ENCODE results near the gene LRMDA. TPM values are rescaled to one million over a fixed set of nuclear protein-coding genes. Genes with fewer than 3 reads are reported as not detected.

Gene LRMDA
- total and polyA plus RNA-seq, 10 of the 15 experiments (the other 5 are each of a cell fraction or from before 2014, with no cell fraction given) = 0.07 to 0.54 (median 0.29) TPM; not detected in 4

DNA sequence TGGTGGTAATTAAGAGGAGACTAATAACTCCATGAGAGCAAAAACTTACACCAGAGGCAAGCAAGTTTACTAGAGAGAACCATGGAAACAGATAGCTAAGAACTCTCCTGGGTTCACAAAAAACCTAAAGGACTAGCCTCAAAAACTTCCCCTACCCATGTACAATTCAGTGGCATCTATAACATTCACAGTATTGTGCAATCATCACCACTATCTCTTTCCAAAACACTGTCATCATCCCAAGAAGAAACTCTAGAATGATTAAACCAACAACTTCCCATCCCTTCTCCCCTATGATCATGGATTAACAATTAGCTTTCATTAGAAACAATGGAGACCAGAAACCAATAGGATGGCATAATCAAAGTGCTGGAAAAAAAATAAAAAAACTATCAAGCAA is 1038.3 kb downstream of the LRMDA start:
- H3K27me3 ChIP-seq (replicated peaks in 1 of 2; ENCODE audit: control insufficient read depth in 2 of 2, insufficient read depth in 2 of 2, low read length in 1 of 2) = no peaks in the 10 kb centered on the region
- no peak overlapping the region for H3K4me2 ChIP-seq (ENCODE audit: control insufficient read depth, insufficient read depth)
- no peaks in the 10 kb centered on the region for H4K20me1 ChIP-seq (ENCODE audit: control insufficient read depth, insufficient read depth)
- intact Hi-C loops (cut with micrococcal nuclease; ENCODE audit: unreplicated experiment) (no loop called here), in situ Hi-C loops (cut with MboI) (no loop called here)
- no peak overlapping the region for H3K4me3 ChIP-seq
- H3K9ac ChIP-seq (ENCODE audit: control insufficient read depth, insufficient read depth, low read length) = no peak overlapping the region
- POLR2A ChIA-PET = no interaction called here
- no peak for TF ChIP-seq SUZ12 (IDR thresholded peaks at IDR 0.05; ENCODE audit: unreplicated experiment)
- TF ChIP-seq RB1 (IDR thresholded peaks at IDR 0.05; ENCODE audit: borderline replicate concordance) = no peak
- no peak for TF ChIP-seq NFXL1 (IDR thresholded peaks at IDR 0.05; ENCODE audit: borderline replicate concordance)
- H2AFZ ChIP-seq (ENCODE audit: control insufficient read depth, low read depth, low read length) = no peak overlapping the region
- ATAC-seq (no peak), DNase-seq (ENCODE audit: low read depth, low spot score) (no peak), FAIRE-seq (no peak)
- RAD21 ChIA-PET (ENCODE audit: unreplicated experiment) = no interaction called here
- BruUV-seq (replicated peaks) = no TSS peak
- CTCF ChIA-PET = no interaction called here
- no peaks in the 10 kb centered on the region for H3K4me1 ChIP-seq (ENCODE audit: control insufficient read depth, insufficient read depth, low read length)
- SMC1A ChIA-PET (ENCODE audit: uncharacterized antibody, unreplicated experiment) = interaction anchor here (0.7 to 1.1 kb wide), 2 partner anchors 11 to 1608 kb away, joined by 3 read pairs; no protein-coding TSS in a partner anchor
- no peaks in the 10 kb centered on the region for H3K79me2 ChIP-seq (ENCODE audit: control insufficient read depth, insufficient read depth, low read length)
- H3K27ac ChIP-seq (ENCODE audit: control insufficient read depth, insufficient read depth) = no peak overlapping the region
- H3K36me3 ChIP-seq (ENCODE audit: control insufficient read depth in 2 of 2, insufficient read depth in 2 of 2, low read length in 1 of 2) = no peaks in the 10 kb centered on the region
- H3K9me3 ChIP-seq (replicated peaks; ENCODE audit: control insufficient read depth, insufficient read depth, low read length) = no peaks in the 10 kb centered on the region

GRCh38 chr10:76479103-76479790 is 1047.8 kb downstream of the LRMDA start:
- Histone ChIP-seq H3K9me3 (replicated peaks; ENCODE audit: control insufficient read depth, insufficient read depth, low read length) (no peaks in the 10 kb centered on the region), H3K4me2 (ENCODE audit: control insufficient read depth, insufficient read depth) (no peak overlapping the region), H3K79me2 (ENCODE audit: control insufficient read depth, insufficient read depth, low read length) (no peaks in the 10 kb centered on the region), H3K4me1 (ENCODE audit: control insufficient read depth, insufficient read depth, low read length) (no peaks in the 10 kb centered on the region), H4K20me1 (ENCODE audit: control insufficient read depth, insufficient read depth) (no peaks in the 10 kb centered on the region), H3K9ac (ENCODE audit: control insufficient read depth, insufficient read depth, low read length) (no peak overlapping the region), H3K36me3 (ENCODE audit: control insufficient read depth in 2 of 2, insufficient read depth in 2 of 2, low read length in 1 of 2) (no peaks in the 10 kb centered on the region), H3K4me3 (no peak overlapping the region), H2AFZ (ENCODE audit: control insufficient read depth, low read depth, low read length) (no peak overlapping the region), H3K27ac (ENCODE audit: control insufficient read depth, insufficient read depth) (no peak overlapping the region), H3K27me3 (replicated peaks in 1 of 2; ENCODE audit: control insufficient read depth in 2 of 2, insufficient read depth in 2 of 2, low read length in 1 of 2) (no peaks in the 10 kb centered on the region)
- RAD21 ChIA-PET (ENCODE audit: unreplicated experiment) = no interaction called here
- CTCF ChIA-PET = no interaction called here
- 56% methylated on average over 5 of the region's 5 CpGs for WGBS (ENCODE audit: insufficient coverage, insufficient replicate concordance, low lambda C conversion rate, missing lambda C conversion rate)
- POLR2A ChIA-PET = no interaction called here
- SMC1A ChIA-PET (ENCODE audit: uncharacterized antibody, unreplicated experiment) = no interaction called here
- no peak for ATAC-seq
- in situ Hi-C loops (cut with MboI) (no loop called here), intact Hi-C loops (cut with micrococcal nuclease; ENCODE audit: unreplicated experiment) (no loop called here)
- DNase-seq (ENCODE audit: low read depth, low spot score) = no peak
- no peak for FAIRE-seq
- BruUV-seq (replicated peaks) = no TSS peak
- TF ChIP-seq PML (IDR thresholded peaks at IDR 0.05; ENCODE audit: low read length) (no peak), PKNOX1 (IDR thresholded peaks at IDR 0.05) (no peak), IRF4 (IDR thresholded peaks at IDR 0.05; ENCODE audit: low read depth, low read length) (no peak), PAX8 (IDR thresholded peaks at IDR 0.05) (no peak), BCL11A (IDR thresholded peaks at IDR 0.05; ENCODE audit: low read depth, low read length) (no peak), USF1 (IDR thresholded peaks at IDR 0.05; ENCODE audit: borderline replicate concordance, extremely low read length, insufficient read depth, low read depth, low read length) (no peak), CREM (IDR thresholded peaks at IDR 0.05; ENCODE audit: low read depth) (no peak), SPI1 (IDR thresholded peaks at IDR 0.05; ENCODE audit: borderline replicate concordance, insufficient read depth, low read depth, low read length) (no peak), MYB (IDR thresholded peaks at IDR 0.05; ENCODE audit: borderline replicate concordance, low read depth, low read length) (no peak)
- TF ChIP-seq, protein P1, sequence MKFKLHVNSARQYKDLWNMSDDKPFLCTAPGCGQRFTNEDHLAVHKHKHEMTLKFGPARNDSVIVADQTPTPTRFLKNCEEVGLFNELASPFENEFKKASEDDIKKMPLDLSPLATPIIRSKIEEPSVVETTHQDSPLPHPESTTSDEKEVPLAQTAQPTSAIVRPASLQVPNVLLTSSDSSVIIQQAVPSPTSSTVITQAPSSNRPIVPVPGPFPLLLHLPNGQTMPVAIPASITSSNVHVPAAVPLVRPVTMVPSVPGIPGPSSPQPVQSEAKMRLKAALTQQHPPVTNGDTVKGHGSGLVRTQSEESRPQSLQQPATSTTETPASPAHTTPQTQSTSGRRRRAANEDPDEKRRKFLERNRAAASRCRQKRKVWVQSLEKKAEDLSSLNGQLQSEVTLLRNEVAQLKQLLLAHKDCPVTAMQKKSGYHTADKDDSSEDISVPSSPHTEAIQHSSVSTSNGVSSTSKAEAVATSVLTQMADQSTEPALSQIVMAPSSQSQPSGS (IDR thresholded peaks at IDR 0.05; ENCODE audit: low read length) = no peak
- TF ChIP-seq, protein P2, sequence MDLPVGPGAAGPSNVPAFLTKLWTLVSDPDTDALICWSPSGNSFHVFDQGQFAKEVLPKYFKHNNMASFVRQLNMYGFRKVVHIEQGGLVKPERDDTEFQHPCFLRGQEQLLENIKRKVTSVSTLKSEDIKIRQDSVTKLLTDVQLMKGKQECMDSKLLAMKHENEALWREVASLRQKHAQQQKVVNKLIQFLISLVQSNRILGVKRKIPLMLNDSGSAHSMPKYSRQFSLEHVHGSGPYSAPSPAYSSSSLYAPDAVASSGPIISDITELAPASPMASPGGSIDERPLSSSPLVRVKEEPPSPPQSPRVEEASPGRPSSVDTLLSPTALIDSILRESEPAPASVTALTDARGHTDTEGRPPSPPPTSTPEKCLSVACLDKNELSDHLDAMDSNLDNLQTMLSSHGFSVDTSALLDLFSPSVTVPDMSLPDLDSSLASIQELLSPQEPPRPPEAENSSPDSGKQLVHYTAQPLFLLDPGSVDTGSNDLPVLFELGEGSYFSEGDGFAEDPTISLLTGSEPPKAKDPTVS (IDR thresholded peaks at IDR 0.05; ENCODE audit: low read depth, low read length) = no peak

Measured in GM12878 (cell line).